HepG2 (cell line): ENCODE results near the gene CCDC85C. TPM values are rescaled to one million over a fixed set of nuclear protein-coding genes. Genes with fewer than 3 reads are reported as not detected.
A peak's percentile ranks its signal among the peaks of the same experiment; 100 is the strongest.

ENCODE experiments used
- ATAC-seq: fragments of 200-7000 bp; cut with Tn5 transposase; 3 replicates; pipeline ENCODE4 v1.9.1; 2020; ENCODE audit warnings: mild to moderate bottlenecking, moderate library complexity
- BruUV-seq: library from RNA; stranded (reverse); fragments of 400-500 nt; replicated peaks from 2 replicates; lab custom pipeline; 2021; lab: Mats Ljungman, UMichigan
- CTCF ChIA-PET: fragments of 300-600 bp; formaldehyde crosslinking; extraction: SDS; loops from one replicate; lab custom pipeline; 2021; ENCODE audit warnings: low total read pairs, inconsistent platforms, low intra/inter-chr PET ratio; lab: Yijun Ruan, JAX
- POLR2A ChIA-PET: fragments of 350-600 bp; sonication (Branson Sonifier 250); formaldehyde crosslinking; loops from one replicate; lab custom pipeline; 2020; ENCODE audit warnings: antibody characterized with exemption, inconsistent platforms; lab: Yijun Ruan, JAX
- DNase-seq: peaks from one replicate; pipeline ENCODE4 v3.0.0-alpha.2; 2015; ENCODE audit warnings: low spot score
- FAIRE-seq: peaks from 3 replicates; lab custom pipeline; 2011; peaks lifted over from hg19 to GRCh38; lab: Jason Lieb, UNC
- H2AFZ ChIP-seq: one replicate; pipeline ENCODE4 v1.6.1; 2011; ENCODE audit warnings: low read length, inconsistent platforms
- H3K27ac ChIP-seq: fragments of 300-600 bp; 3 replicates; pipeline ENCODE4 v1.8.0; 2011; ENCODE audit warnings: mixed run types, mild to moderate bottlenecking, mixed read lengths, low read length, inconsistent platforms; ENCODE audit not compliant: insufficient read depth; ENCODE audit errors: extremely low read length
- H3K27me3 ChIP-seq, 2 experiments: fragments of 200-600 bp in 1 of 2; 2 replicates in 1 of 2; 3 replicates in 1 of 2; pipeline versions ENCODE4 v1.6.0 to v1.8.0; 2011; ENCODE audit warnings: low read length in 2 of 2, mild to moderate bottlenecking in 2 of 2, moderate library complexity in 2 of 2, inconsistent platforms in 1 of 2; ENCODE audit not compliant: insufficient read depth in 2 of 2, control insufficient read depth in 1 of 2
- H3K36me3 ChIP-seq, 2 experiments: fragments of 200-600 bp in 1 of 2; replicated peaks in 1 of 2; 2 replicates in 1 of 2; 3 replicates in 1 of 2; pipeline versions ENCODE4 v1.5.1 to v1.8.0; 2011; ENCODE audit warnings: low read length in 2 of 2, inconsistent platforms in 1 of 2; ENCODE audit not compliant: insufficient read depth in 2 of 2, control insufficient read depth in 1 of 2
- H3K4me1 ChIP-seq: 2 replicates; pipeline ENCODE4 v1.5.1; 2012; ENCODE audit warnings: low read length, inconsistent platforms; ENCODE audit not compliant: insufficient read depth
- H3K4me2 ChIP-seq: 2 replicates; pipeline ENCODE4 v1.6.0; 2011; ENCODE audit warnings: low read depth, low read length, inconsistent platforms
- H3K4me3 ChIP-seq, 3 experiments: fragments of 200-600 bp in 1 of 3; sonication (generic), shearing (Covaris generic) in 1 of 3; replicated peaks in 1 of 3; 2 replicates each; pipeline ENCODE4 v1.5.1; 2011 to 2016; ENCODE audit warnings: low read length in 3 of 3, inconsistent platforms in 2 of 3, low read depth in 2 of 3, mild to moderate bottlenecking in 2 of 3, control low read depth in 1 of 3, mixed read lengths in 1 of 3; ENCODE audit not compliant: insufficient read depth in 1 of 3
- H3K79me2 ChIP-seq: one replicate; pipeline ENCODE4 v1.6.1; 2011; ENCODE audit warnings: low read length, inconsistent platforms; ENCODE audit not compliant: insufficient read depth
- H3K9ac ChIP-seq: 2 replicates; pipeline ENCODE4 v1.6.0; 2011; ENCODE audit warnings: mild to moderate bottlenecking, low read depth, low read length, inconsistent platforms; ENCODE audit not compliant: insufficient read depth
- H3K9me3 ChIP-seq: 2 replicates; pipeline ENCODE4 v1.5.1; 2012; ENCODE audit warnings: mild to moderate bottlenecking, low read length
- H4K20me1 ChIP-seq: 2 replicates; pipeline ENCODE4 v1.6.0; 2011; ENCODE audit warnings: inconsistent platforms, mild to moderate bottlenecking, low read length, moderate library complexity; ENCODE audit not compliant: insufficient read depth
- CHCHD3 ChIP-seq: sonication (generic); formaldehyde crosslinking; IDR thresholded peaks from 2 replicates; pipeline ENCODE4 v1.8.0; 2022; ENCODE audit warnings: mild to moderate bottlenecking, missing genetic modification reagents, moderate library complexity
- DPF2 ChIP-seq: sonication (generic); formaldehyde crosslinking; IDR thresholded peaks from 2 replicates; pipeline ENCODE4 v1.4.0; 2020; ENCODE audit warnings: mild to moderate bottlenecking, low read depth, missing genetic modification reagents, borderline replicate concordance
- FLYWCH1 ChIP-seq: sonication (generic); formaldehyde crosslinking; IDR thresholded peaks from 2 replicates; pipeline ENCODE4 v1.8.1; 2023; ENCODE audit warnings: mild to moderate bottlenecking, missing genetic modification reagents
- FOSL1 ChIP-seq: sonication (generic); formaldehyde crosslinking; IDR thresholded peaks from 2 replicates; pipeline ENCODE4 v1.9.0; 2021; ENCODE audit warnings: missing genetic modification reagents, borderline replicate concordance
- GABPA ChIP-seq, 2 experiments: IDR thresholded peaks; 2 replicates each; pipeline ENCODE4 v1.6.1; 2011 to 2016; ENCODE audit warnings: low read depth in 2 of 2, low read length in 1 of 2, missing biosample characterization in 1 of 2, missing genetic modification characterization in 1 of 2
- HBP1 ChIP-seq: IDR thresholded peaks from 2 replicates; pipeline ENCODE4 v1.6.1; 2016; ENCODE audit warnings: low read depth, control low read depth
- KDM6A ChIP-seq: IDR thresholded peaks from 2 replicates; pipeline ENCODE4 v1.6.1; 2016; ENCODE audit warnings: low read depth
- MAX ChIP-seq: IDR thresholded peaks from 2 replicates; pipeline ENCODE4 v1.6.1; 2012; ENCODE audit warnings: inconsistent platforms
- MIER3 ChIP-seq: IDR thresholded peaks from 2 replicates; pipeline ENCODE4 v1.6.1; 2016; ENCODE audit warnings: missing compliant biosample characterization, borderline replicate concordance
- NKX3-1 ChIP-seq: sonication (generic); formaldehyde crosslinking; IDR thresholded peaks from 2 replicates; pipeline ENCODE4 v1.5.0; 2020; ENCODE audit warnings: missing genetic modification reagents
- NR2F6 ChIP-seq, 2 experiments: IDR thresholded peaks; 2 replicates each; pipeline ENCODE4 v1.6.1; 2016; ENCODE audit warnings: antibody characterized with exemption in 1 of 2, mild to moderate bottlenecking in 1 of 2
- RBFOX2 ChIP-seq: fragments of 200-400 bp; formaldehyde crosslinking; IDR thresholded peaks from 2 replicates; pipeline ENCODE4 v1.6.1; 2017; ENCODE audit warnings: low read depth, mild to moderate bottlenecking, low read length
- SKI ChIP-seq: fragments of 450-650 bp; IDR thresholded peaks from one replicate; pipeline ENCODE4 v1.6.1; 2018; ENCODE audit warnings: mild to moderate bottlenecking; ENCODE audit not compliant: partially characterized antibody
- SUZ12 ChIP-seq: fragments of 150-350 bp; IDR thresholded peaks from 2 replicates; pipeline ENCODE4 v1.6.1; 2014; ENCODE audit warnings: low read depth, low read length
- ZBTB1 ChIP-seq: sonication (generic); formaldehyde crosslinking; IDR thresholded peaks from 2 replicates; pipeline ENCODE4 v1.4.0; 2020; ENCODE audit warnings: missing genetic modification reagents, borderline replicate concordance
- ZNF274 ChIP-seq: sonication (generic); formaldehyde crosslinking; IDR thresholded peaks from 2 replicates; pipeline ENCODE4 v1.5.1; 2020; ENCODE audit warnings: mild to moderate bottlenecking, missing genetic modification reagents
- ZNF432 ChIP-seq: sonication (generic); formaldehyde crosslinking; IDR thresholded peaks from 2 replicates; pipeline ENCODE4 v1.5.0; 2020; ENCODE audit warnings: missing genetic modification reagents, mild to moderate bottlenecking, borderline replicate concordance
- ZNF496 ChIP-seq: sonication (generic); formaldehyde crosslinking; IDR thresholded peaks from 2 replicates; pipeline ENCODE4 v1.8.1; 2023; ENCODE audit warnings: mild to moderate bottlenecking, moderate library complexity, missing genetic modification reagents; ENCODE audit not compliant: insufficient replicate concordance
- ZNF589 ChIP-seq: sonication (generic); formaldehyde crosslinking; conservative IDR thresholded peaks from 2 replicates; pipeline ENCODE4 v1.8.0; 2022; ENCODE audit warnings: mild to moderate bottlenecking, moderate library complexity, missing genetic modification reagents
- ZNF790 ChIP-seq: sonication (generic); formaldehyde crosslinking; IDR thresholded peaks from 2 replicates; pipeline ENCODE4 v1.8.0; 2022; ENCODE audit warnings: missing genetic modification reagents, mild to moderate bottlenecking, borderline replicate concordance
- ZNF841 ChIP-seq: sonication (generic); formaldehyde crosslinking; IDR thresholded peaks from 2 replicates; pipeline ENCODE4 v1.8.1; 2023; ENCODE audit warnings: missing genetic modification reagents, borderline replicate concordance
- ZSCAN12 ChIP-seq: sonication (generic); formaldehyde crosslinking; IDR thresholded peaks from 2 replicates; pipeline ENCODE4 v1.9.0; 2021; ENCODE audit warnings: mild to moderate bottlenecking, missing genetic modification reagents
- WGBS: methylation state at CpG from one replicate; pipeline ENCODE4 v1.1.6; 2017; ENCODE audit warnings: low lambda C conversion rate; 5-methylcytosine and 5-hydroxymethylcytosine counted together
- in situ Hi-C: cut with HindIII; loops from 2 replicates; pipeline ENCODE4 v1.10.0; 2017; ENCODE audit warnings: low pct_unique_long_range_greater_than_20kb; ENCODE audit not compliant: extremely low pct_ligation_motif_present
- intact Hi-C: fragments of 100-400 bp; cut with micrococcal nuclease; formaldehyde crosslinking; loops from one replicate; pipeline ENCODE4 v1.10.0; 2022; ENCODE audit not compliant: unreplicated experiment
- polyA plus RNA-seq, 8 experiments: library from polyadenylated mRNA; depleted of rRNA in 3 of 8; stranded (reverse) in 7 of 8; unstranded in 1 of 8; fragments of >200 nt; fragmentation: Illumina TruSeq in 4 of 8; extraction: Trizol in 4 of 8; gene quantifications; 2 replicates each; pipeline versions ENCODE4 v1.2.1 to v1.2.3, GENCODE V29; 2011 to 2016; ENCODE audit warnings: low read depth in 4 of 8, missing spikeins in 1 of 8, mixed read lengths in 1 of 8; ENCODE audit not compliant: insufficient read depth in 1 of 8
- total RNA-seq, 5 experiments: library from RNA; depleted of rRNA; stranded (reverse); fragments of >200 nt; fragmentation: Illumina TruSeq; extraction: Trizol; gene quantifications; 2 replicates each; pipeline ENCODE4 v1.2.3, GENCODE V29; 2016; ENCODE audit warnings: low read depth in 1 of 5

CCDC85C gene
- total and polyA plus RNA-seq, 2 of the 13 experiments (the other 11 are each of a cell fraction or from before 2014, with no cell fraction given), result 18.8 to 43.8 TPM

GRCh38 chr14:99602788-99603415, 1.1 kb downstream of the CCDC85C start (continued):
- TF ChIP-seq ZNF790 (peak; percentile 13; the same call in 1 of the 2 replicates), NKX3-1 (CRISPR knock-in tag) (peak; percentile 45; the same call in 1 of the 2 replicates)
- TF ChIP-seq, all 625 proteins: peak for 18

- H3K4me3 ChIP-seq, result peak overlapping the region; percentile 81 to 85 (median 84)
- DNase-seq (peak; percentile 31), ATAC-seq (peak; percentile 60), FAIRE-seq (peak; percentile 56)
- peak overlapping the region; percentile 70 for H3K9ac ChIP-seq
- H3K36me3 ChIP-seq, result peaks cover 0 to 4% of the 10 kb centered on the region in 2 experiments; a peak in 1 of 5 replicates
- WGBS, result 0% methylated on average over 9 of the region's 18 CpGs
- in situ Hi-C loops (loop anchor here (5.0 kb wide), 1 partner anchor 35 kb away; no protein-coding TSS in a partner anchor), intact Hi-C loops (no loop called here)
- H2AFZ ChIP-seq, result no peak overlapping the region
- no TSS peak for BruUV-seq
- H3K27ac ChIP-seq, result peak overlapping the region; percentile 80
- H4K20me1 ChIP-seq, result peaks cover 33% of the 10 kb centered on the region
- ChIA-PET CTCF (no interaction called here), POLR2A (interaction anchor here (1.1 to 8.6 kb wide), 5 partner anchors 27 to 121 kb away, joined by 3 to 101 read pairs (median 7); partner anchors contain the start of genes CCNK and SETD3)
- peak overlapping the region; percentile 90 for H3K4me2 ChIP-seq
- peaks cover 65% of the 10 kb centered on the region for H3K79me2 ChIP-seq
- no peaks in the 10 kb centered on the region; a peak in 1 of 5 replicates for H3K27me3 ChIP-seq
- peaks cover 60% of the 10 kb centered on the region for H3K4me1 ChIP-seq
- no peaks in the 10 kb centered on the region for H3K9me3 ChIP-seq
- TF ChIP-seq FOSL1 (no peak), ZNF841 (no peak), DPF2 (CRISPR knock-in tag) (no peak), ZNF274 (no peak), ZBTB1 (CRISPR knock-in tag) (no peak), ZNF589 (CRISPR knock-in tag) (no peak), ZNF432 (CRISPR knock-in tag) (no peak), RBFOX2 (peak; percentile 30; the same call in 1 of the 2 replicates), FLYWCH1 (CRISPR knock-in tag) (no peak), ZNF496 (CRISPR knock-in tag) (no peak), MIER3 (CRISPR knock-in tag) (no peak), HBP1 (no peak), MAX (peak; percentile 65), SUZ12 (no peak), SKI (no peak), ZSCAN12 (CRISPR knock-in tag) (no peak), GABPA (IDR thresholded peaks at IDR 0.05; ENCODE audit: low read depth, low read length) (no peak), GABPA (CRISPR knock-in tag; IDR thresholded peaks at IDR 0.05; ENCODE audit: low read depth) (peak; percentile 57), NR2F6 (IDR thresholded peaks at IDR 0.05) (peak; percentile 77), NR2F6 (CRISPR knock-in tag; IDR thresholded peaks at IDR 0.05) (peak; percentile 74), CHCHD3 (CRISPR knock-in tag) (no peak), KDM6A (CRISPR knock-in tag) (no peak)
Observed at GRCh38 chr14:99602054-99602787, 1.8 kb downstream of the CCDC85C start.
